H1 (cell line): ENCODE data around the gene PTPRT. TPM values are rescaled to one million over a fixed set of nuclear protein-coding genes. Genes with fewer than 3 reads are reported as not detected.

ENCODE experiments used
- CTCF ChIA-PET: fragments of 300-600 bp; sonication (Branson Sonifier 250); formaldehyde crosslinking; loops from one replicate; lab custom pipeline; 2021; ENCODE audit not compliant: partially characterized antibody; lab: Charles Lee
- POLR2A ChIA-PET: fragments of 300-600 bp; sonication (Branson Sonifier 250); formaldehyde crosslinking; loops from one replicate; lab custom pipeline; 2021; ENCODE audit warnings: inconsistent platforms; ENCODE audit not compliant: partially characterized antibody; lab: Charles Lee
- DNase-seq, 2 experiments: peaks; one replicate each; pipeline versions ENCODE4 v3.0.0 to v3.0.0-alpha.2; 2010 to 2022; ENCODE audit warnings: low spot score in 2 of 2, low read depth in 1 of 2, mixed read lengths in 1 of 2
- FAIRE-seq: peaks from 2 replicates; lab custom pipeline; 2011; peaks lifted over from hg19 to GRCh38; lab: Jason Lieb, UNC
- H2AFZ ChIP-seq: 2 replicates; pipeline ENCODE4 v1.8.1; 2012; ENCODE audit warnings: low read length, inconsistent platforms
- H2AK5ac ChIP-seq: 2 replicates; pipeline ENCODE4 v1.6.1; 2013; ENCODE audit warnings: low read depth, low read length
- H2BK120ac ChIP-seq: replicated peaks from 2 replicates; pipeline ENCODE3; 2013; ENCODE audit warnings: low read depth, low read length, inconsistent platforms
- H2BK12ac ChIP-seq: 2 replicates; pipeline ENCODE4 v1.6.1; 2013; ENCODE audit warnings: low read depth, low read length
- H2BK15ac ChIP-seq: 2 replicates; pipeline ENCODE4 v1.6.1; 2013; ENCODE audit warnings: low read length
- H2BK20ac ChIP-seq: 2 replicates; pipeline ENCODE4 v1.6.1; 2013; ENCODE audit warnings: low read length
- H2BK5ac ChIP-seq: 2 replicates; pipeline ENCODE4 v1.6.1; 2013; ENCODE audit warnings: low read depth, low read length
- H3K14ac ChIP-seq: 2 replicates; pipeline ENCODE4 v1.6.1; 2013; ENCODE audit warnings: inconsistent platforms; ENCODE audit not compliant: insufficient read length
- H3K18ac ChIP-seq: 2 replicates; pipeline ENCODE4 v1.6.1; 2013; ENCODE audit warnings: low read length; ENCODE audit errors: extremely low read depth
- H3K23ac ChIP-seq: 2 replicates; pipeline ENCODE4 v1.6.1; 2013; ENCODE audit warnings: inconsistent platforms; ENCODE audit not compliant: insufficient read length
- H3K23me2 ChIP-seq: 2 replicates; pipeline ENCODE4 v1.6.1; 2013; ENCODE audit warnings: low read depth, low read length
- H3K27ac ChIP-seq: 2 replicates; pipeline ENCODE4 v1.6.1; 2011; ENCODE audit warnings: low read depth, low read length, inconsistent platforms
- H3K27me3 ChIP-seq, 4 experiments: replicated peaks in 1 of 4; 1 replicate in 1 of 4; 2 replicates in 3 of 4; pipeline versions ENCODE4 v1.6.1 to v1.8.1; 2011 to 2013; ENCODE audit warnings: low read length in 3 of 4, mild to moderate bottlenecking in 3 of 4, inconsistent platforms in 2 of 4, mixed read lengths in 2 of 4, moderate library complexity in 1 of 4; ENCODE audit not compliant: control insufficient read depth in 3 of 4, insufficient read depth in 3 of 4; ENCODE audit errors: extremely low read depth in 1 of 4
- H3K36me3 ChIP-seq, 4 experiments: 2 replicates each; pipeline versions ENCODE4 v1.6.1 to v1.8.1; 2011 to 2013; ENCODE audit warnings: mild to moderate bottlenecking in 4 of 4, low read length in 3 of 4, moderate library complexity in 2 of 4, control low read depth in 1 of 4, inconsistent platforms in 1 of 4; ENCODE audit not compliant: insufficient read depth in 4 of 4, control insufficient read depth in 2 of 4
- H3K4ac ChIP-seq: replicated peaks from 2 replicates; pipeline ENCODE3; 2013; ENCODE audit warnings: low read length, low read depth, mixed read lengths, inconsistent platforms; ENCODE audit not compliant: insufficient read length
- H3K4me1 ChIP-seq, 4 experiments: replicated peaks in 1 of 4; 1 replicate in 1 of 4; 2 replicates in 3 of 4; pipeline versions ENCODE4 v1.6.1 to v1.8.1; 2011 to 2013; ENCODE audit warnings: low read length in 3 of 4, inconsistent platforms in 2 of 4, mixed read lengths in 1 of 4; ENCODE audit not compliant: insufficient read depth in 4 of 4, control insufficient read depth in 3 of 4
- H3K4me2 ChIP-seq, 2 experiments: 2 replicates each; pipeline versions ENCODE4 v1.6.1 to v1.8.1; 2011 to 2013; ENCODE audit warnings: low read depth in 2 of 2, low read length in 2 of 2, control low read depth in 1 of 2, inconsistent platforms in 1 of 2, mild to moderate bottlenecking in 1 of 2; ENCODE audit not compliant: insufficient read depth in 1 of 2
- H3K4me3 ChIP-seq, 4 experiments: fragments of 200-600, 300-600 bp in 1 of 4; sonication (generic), shearing (Covaris generic), sonication (Bioruptor Twin) in 1 of 4; 2 replicates each; pipeline versions ENCODE4 v1.5.1 to v1.8.1; 2011 to 2016; ENCODE audit warnings: low read length in 4 of 4, low read depth in 3 of 4, control low read depth in 2 of 4, inconsistent platforms in 2 of 4, mild to moderate bottlenecking in 2 of 4, mixed read lengths in 1 of 4, moderate library complexity in 1 of 4; ENCODE audit not compliant: insufficient read depth in 2 of 4; ENCODE audit errors: extremely low read depth in 1 of 4
- H3K56ac ChIP-seq: replicated peaks from 2 replicates; pipeline ENCODE3; 2013; ENCODE audit warnings: low read depth, mild to moderate bottlenecking, mixed read lengths, low read length, inconsistent platforms; ENCODE audit not compliant: insufficient read length
- H3K79me1 ChIP-seq: 2 replicates; pipeline ENCODE4 v1.6.1; 2013; ENCODE audit warnings: low read depth, low read length, control low read depth
- H3K79me2 ChIP-seq, 2 experiments: 2 replicates each; pipeline versions ENCODE4 v1.6.1 to v1.8.1; 2012 to 2013; ENCODE audit warnings: low read length in 2 of 2, mild to moderate bottlenecking in 2 of 2, inconsistent platforms in 1 of 2; ENCODE audit not compliant: insufficient read depth in 2 of 2, control insufficient read depth in 1 of 2
- H3K9ac ChIP-seq, 4 experiments: replicated peaks in 1 of 4; 1 replicate in 1 of 4; 2 replicates in 3 of 4; pipeline versions ENCODE4 v1.6.1 to v1.8.1; 2011 to 2013; ENCODE audit warnings: low read depth in 3 of 4, low read length in 3 of 4, control low read depth in 2 of 4, mild to moderate bottlenecking in 2 of 4, moderate library complexity in 2 of 4, inconsistent platforms in 1 of 4; ENCODE audit errors: extremely low read depth in 1 of 4
- H3K9me3 ChIP-seq, 2 experiments: 2 replicates each; pipeline versions ENCODE4 v1.6.1 to v1.8.1; 2012 to 2013; ENCODE audit warnings: mild to moderate bottlenecking in 2 of 2, moderate library complexity in 2 of 2, control low read depth in 1 of 2, inconsistent platforms in 1 of 2, low read depth in 1 of 2, low read length in 1 of 2, mixed read lengths in 1 of 2; ENCODE audit not compliant: insufficient read depth in 2 of 2
- H4K20me1 ChIP-seq, 2 experiments: replicated peaks in 1 of 2; 2 replicates each; pipeline versions ENCODE3 to v1.8.1; 2011 to 2013; ENCODE audit warnings: inconsistent platforms in 2 of 2, low read length in 2 of 2, mild to moderate bottlenecking in 1 of 2; ENCODE audit not compliant: insufficient read depth in 2 of 2, control insufficient read depth in 1 of 2
- H4K5ac ChIP-seq: 2 replicates; pipeline ENCODE4 v1.6.1; 2013; ENCODE audit warnings: low read length, low read depth, mixed read lengths, inconsistent platforms; ENCODE audit not compliant: insufficient read length
- H4K8ac ChIP-seq: 2 replicates; pipeline ENCODE4 v1.8.0; 2013; ENCODE audit warnings: mild to moderate bottlenecking, moderate library complexity, low read length, inconsistent platforms; ENCODE audit not compliant: insufficient read depth; ENCODE audit errors: extremely low read depth
- H4K91ac ChIP-seq: replicated peaks from 2 replicates; pipeline ENCODE3; 2013; ENCODE audit warnings: low read length, mixed read lengths, inconsistent platforms; ENCODE audit not compliant: insufficient read length
- BCL11A ChIP-seq, 2 experiments: IDR thresholded peaks; one replicate each; pipeline ENCODE4 v1.6.1; 2011; ENCODE audit warnings: low read depth in 2 of 2, low read length in 2 of 2, mild to moderate bottlenecking in 2 of 2
- CEBPB ChIP-seq: IDR thresholded peaks from 2 replicates; pipeline ENCODE4 v1.6.1; 2012; ENCODE audit warnings: low read depth, low read length
- CREB1 ChIP-seq: IDR thresholded peaks from 2 replicates; pipeline ENCODE4 v1.6.1; 2012; ENCODE audit warnings: inconsistent platforms
- EP300 ChIP-seq, 2 experiments: IDR thresholded peaks; 1 replicate in 1 of 2; 2 replicates in 1 of 2; pipeline ENCODE4 v1.6.1; 2011 to 2012; ENCODE audit warnings: low read depth in 2 of 2, low read length in 2 of 2, mild to moderate bottlenecking in 2 of 2, borderline replicate concordance in 1 of 2, inconsistent platforms in 1 of 2, moderate library complexity in 1 of 2
- KDM5A ChIP-seq: fragments of 200-600 bp; IDR thresholded peaks from 2 replicates; pipeline ENCODE4 v1.7.1; 2012; ENCODE audit warnings: mild to moderate bottlenecking, low read length, inconsistent platforms, mixed read lengths
- PHF8 ChIP-seq: fragments of 200-600 bp; sonication (generic); conservative IDR thresholded peaks from 2 replicates; pipeline ENCODE4 v1.7.1; 2012; ENCODE audit warnings: low read depth, mild to moderate bottlenecking, inconsistent platforms, low read length, moderate library complexity
- SIN3A ChIP-seq, 2 experiments: IDR thresholded peaks in 1 of 2; conservative IDR thresholded peaks in 1 of 2; 2 replicates each; pipeline ENCODE4 v1.6.1; 2011 to 2012; ENCODE audit warnings: low read length in 2 of 2, improper control_type of control experiment in 1 of 2, low read depth in 1 of 2, mild to moderate bottlenecking in 1 of 2
- TBP ChIP-seq: IDR thresholded peaks from 2 replicates; pipeline ENCODE4 v1.6.1; 2011; ENCODE audit warnings: low read depth, low read length, improper control_type of control experiment
- ZNF274 ChIP-seq: IDR thresholded peaks from 2 replicates; pipeline ENCODE4 v1.7.0; 2012; ENCODE audit warnings: low read length, borderline replicate concordance; ENCODE audit errors: extremely low read depth
- WGBS, 2 experiments: shearing (Covaris generic) in 1 of 2; methylation state at CpG; one replicate each; pipeline versions ENCODE4 v1.1.6 to v1.1.7; 2013 to 2015; ENCODE audit warnings: low lambda C conversion rate in 2 of 2, mixed read lengths in 2 of 2, inconsistent platforms in 1 of 2, low coverage in 1 of 2, missing lambda C conversion rate in 1 of 2; ENCODE audit not compliant: insufficient replicate concordance in 2 of 2, insufficient coverage in 1 of 2, insufficient read length in 1 of 2; ENCODE audit errors: extremely low coverage in 1 of 2, missing lambda C conversion rate in 1 of 2; 5-methylcytosine and 5-hydroxymethylcytosine counted together
- polyA plus RNA-seq, 7 experiments: library from polyadenylated mRNA; depleted of rRNA in 3 of 7; stranded (reverse) in 5 of 7; unstranded in 2 of 7; fragments of >200 nt in 5 of 7; fragments of 200-250 nt in 2 of 7; gene quantifications; 1 replicate in 5 of 7; 2 replicates in 1 of 7; 4 replicates in 1 of 7; pipeline versions ENCODE4 v1.2.1 to v1.2.3, GENCODE V29; 2011 to 2013; ENCODE audit warnings: missing spikeins in 2 of 7, mixed read lengths in 2 of 7
- total RNA-seq: library from RNA; stranded (reverse); fragmentation: NEBNext Ultra II Directional; extraction: Animal tissue kit (Norgen Biotek cat#: 25700); gene quantifications from 2 replicates; pipeline ENCODE4 v1.2.1, GENCODE V29; 2021
- TF ChIP-seq, protein P1 (sequence below): IDR thresholded peaks from 2 replicates; pipeline ENCODE4 v1.6.1; 2012; ENCODE audit warnings: inconsistent platforms
- TF ChIP-seq, protein P2 (sequence below): IDR thresholded peaks from 2 replicates; pipeline ENCODE4 v1.6.1; 2012; ENCODE audit warnings: low read length, inconsistent platforms

PTPRT gene
- total and polyA plus RNA-seq, 2 of the 8 experiments (the other 6 are each of a cell fraction or from before 2014, with no cell fraction given) = 0.33 to 1.8 TPM

DNA sequence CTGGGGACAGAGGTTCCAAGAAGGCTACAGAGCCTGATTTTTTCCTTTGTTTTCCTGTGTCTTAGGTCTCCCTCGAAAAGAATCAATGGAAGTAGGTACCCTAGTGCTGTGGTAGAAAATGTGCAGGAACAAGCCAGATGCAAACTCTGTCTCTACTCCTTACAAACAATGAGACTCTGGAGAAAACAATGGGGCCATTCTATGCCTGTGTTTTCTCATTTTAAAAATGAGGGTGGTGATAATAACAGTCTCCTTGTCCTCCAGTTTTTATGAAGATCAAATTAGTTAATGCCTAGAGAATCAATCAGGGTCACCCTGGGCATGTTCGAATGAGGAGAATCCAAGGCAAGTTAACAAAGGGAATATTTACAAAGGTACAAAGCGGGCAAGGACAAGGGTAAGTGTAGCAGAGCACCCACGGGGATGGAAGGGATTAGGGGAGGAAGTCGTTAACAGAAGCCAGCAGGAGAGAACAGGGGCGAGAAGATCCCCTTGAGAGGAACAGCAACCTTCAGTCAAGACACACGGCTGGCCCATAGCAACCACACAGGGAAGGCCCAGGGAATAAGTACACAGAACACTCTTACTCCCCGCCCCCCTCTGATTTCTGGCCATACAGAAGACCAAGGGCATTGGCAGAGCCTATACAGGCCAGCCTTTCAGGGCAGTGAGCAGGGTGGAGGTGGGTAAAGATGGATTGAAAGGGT is 342.8 kb downstream of the PTPRT start:
- no peak overlapping the region for H2BK12ac ChIP-seq
- H2BK5ac ChIP-seq = no peak overlapping the region
- no peak overlapping the region for H3K23ac ChIP-seq
- no peak overlapping the region for H3K14ac ChIP-seq
- no peak overlapping the region for H3K27ac ChIP-seq
- FAIRE-seq (no peak), DNase-seq (no peak)
- no peak overlapping the region for H2BK120ac ChIP-seq
- H3K4ac ChIP-seq = no peak overlapping the region
- no peak overlapping the region for H2AFZ ChIP-seq
- no peaks in the 10 kb centered on the region for H3K79me2 ChIP-seq
- H3K27me3 ChIP-seq = no peaks in the 10 kb centered on the region; a peak in 1 of 7 replicates
- WGBS, 2 experiments = 84% methylated on average over 8 of the region's 8 CpGs; no CpG with 5 or more reads in 1 of the 2 experiments
- no peak overlapping the region for H3K9ac ChIP-seq
- no peaks in the 10 kb centered on the region for H4K20me1 ChIP-seq
- no peak overlapping the region for H4K5ac ChIP-seq
- no peak overlapping the region for H3K18ac ChIP-seq
- ChIA-PET CTCF (no interaction called here), POLR2A (no interaction called here)
- H3K9me3 ChIP-seq = no peaks in the 10 kb centered on the region
- H3K56ac ChIP-seq = no peak overlapping the region
- H3K23me2 ChIP-seq = no peaks in the 10 kb centered on the region
- H3K79me1 ChIP-seq = no peaks in the 10 kb centered on the region; the same call in 1 of the 2 replicates
- H3K4me3 ChIP-seq = no peak overlapping the region
- no peak overlapping the region for H2BK20ac ChIP-seq
- H3K4me2 ChIP-seq = no peak overlapping the region
- no peak overlapping the region for H4K91ac ChIP-seq
- no peak overlapping the region for H2AK5ac ChIP-seq
- no peaks in the 10 kb centered on the region for H3K4me1 ChIP-seq
- no peak overlapping the region for H4K8ac ChIP-seq
- no peak overlapping the region for H2BK15ac ChIP-seq
- no peaks in the 10 kb centered on the region for H3K36me3 ChIP-seq
- TF ChIP-seq CEBPB (no peak), TBP (no peak), ZNF274 (no peak), CREB1 (no peak), EP300 (IDR thresholded peaks at IDR 0.05; ENCODE audit: borderline replicate concordance in 1 of 2, low read depth in 2 of 2, low read length in 2 of 2) (no peak), BCL11A (IDR thresholded peaks at IDR 0.05; ENCODE audit: low read depth in 2 of 2, low read length in 2 of 2) (no peak), SIN3A (conservative IDR thresholded peaks at IDR 0.05 in 1 of 2, IDR thresholded peaks at IDR 0.05 in 1 of 2; ENCODE audit: low read depth in 1 of 2, low read length in 2 of 2) (no peak), PHF8 (no peak), KDM5A (no peak)
- TF ChIP-seq, protein P1, sequence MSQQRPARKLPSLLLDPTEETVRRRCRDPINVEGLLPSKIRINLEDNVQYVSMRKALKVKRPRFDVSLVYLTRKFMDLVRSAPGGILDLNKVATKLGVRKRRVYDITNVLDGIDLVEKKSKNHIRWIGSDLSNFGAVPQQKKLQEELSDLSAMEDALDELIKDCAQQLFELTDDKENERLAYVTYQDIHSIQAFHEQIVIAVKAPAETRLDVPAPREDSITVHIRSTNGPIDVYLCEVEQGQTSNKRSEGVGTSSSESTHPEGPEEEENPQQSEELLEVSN = no peak
- TF ChIP-seq, protein P2, sequence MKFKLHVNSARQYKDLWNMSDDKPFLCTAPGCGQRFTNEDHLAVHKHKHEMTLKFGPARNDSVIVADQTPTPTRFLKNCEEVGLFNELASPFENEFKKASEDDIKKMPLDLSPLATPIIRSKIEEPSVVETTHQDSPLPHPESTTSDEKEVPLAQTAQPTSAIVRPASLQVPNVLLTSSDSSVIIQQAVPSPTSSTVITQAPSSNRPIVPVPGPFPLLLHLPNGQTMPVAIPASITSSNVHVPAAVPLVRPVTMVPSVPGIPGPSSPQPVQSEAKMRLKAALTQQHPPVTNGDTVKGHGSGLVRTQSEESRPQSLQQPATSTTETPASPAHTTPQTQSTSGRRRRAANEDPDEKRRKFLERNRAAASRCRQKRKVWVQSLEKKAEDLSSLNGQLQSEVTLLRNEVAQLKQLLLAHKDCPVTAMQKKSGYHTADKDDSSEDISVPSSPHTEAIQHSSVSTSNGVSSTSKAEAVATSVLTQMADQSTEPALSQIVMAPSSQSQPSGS = no peak
